K562 (cell line): ENCODE results near the gene SNX20. TPM values are rescaled to one million over a fixed set of nuclear protein-coding genes. Genes with fewer than 3 reads are reported as not detected.

Source experiments
- ATAC-seq: fragments of 200-7000 bp; cut with Tn5 transposase; 3 replicates; pipeline ENCODE4 v1.9.1; 2020; ENCODE audit warnings: moderate library complexity
- BruUV-seq: library from RNA; stranded (reverse); fragments of 400-500 nt; replicated peaks from 2 replicates; lab custom pipeline; 2021; lab: Mats Ljungman, UMichigan
- CTCF ChIA-PET: fragments of 300-600 bp; formaldehyde crosslinking; extraction: SDS; loops from one replicate; lab custom pipeline; 2021; ENCODE audit warnings: low intra/inter-chr PET ratio; lab: Yijun Ruan, JAX
- POLR2A ChIA-PET: fragments of 300-600, 350-650 bp; sonication (Branson Sonifier 250); formaldehyde crosslinking; extraction: SDS; loops from one replicate; lab custom pipeline; 2021; ENCODE audit warnings: antibody characterized with exemption, inconsistent platforms; lab: Yijun Ruan, JAX
- DNase-seq, 4 experiments: peaks; one replicate each; pipeline versions ENCODE4 v3.0.0 to v3.0.0-alpha.2; 2011 to 2018; ENCODE audit warnings: low spot score in 3 of 4, mixed read lengths in 3 of 4; ENCODE audit errors: extremely low read depth in 1 of 4
- FAIRE-seq: peaks from 2 replicates; lab custom pipeline; 2011; peaks lifted over from hg19 to GRCh38; lab: Jason Lieb, UNC
- H2AFZ ChIP-seq: 2 replicates; pipeline ENCODE4 v1.6.0; 2011; ENCODE audit warnings: low read depth, low read length, control low read depth, inconsistent platforms
- H3K27ac ChIP-seq: fragments of 200-600 bp; 3 replicates; pipeline ENCODE4 v1.8.0; 2011; ENCODE audit warnings: low read depth, mild to moderate bottlenecking, control low read depth, inconsistent platforms, low read length, moderate library complexity, mixed read lengths; ENCODE audit errors: extremely low read depth
- H3K27me3 ChIP-seq, 2 experiments: fragments of 300-600 bp in 1 of 2; 2 replicates in 1 of 2; 3 replicates in 1 of 2; pipeline versions ENCODE4 v1.6.0 to v1.8.0; 2011; ENCODE audit warnings: inconsistent platforms in 2 of 2, low read length in 2 of 2, mild to moderate bottlenecking in 1 of 2, mixed read lengths in 1 of 2, moderate library complexity in 1 of 2; ENCODE audit not compliant: control insufficient read depth in 2 of 2, insufficient read depth in 2 of 2
- H3K36me3 ChIP-seq: fragments of 300-600 bp; 3 replicates; pipeline ENCODE4 v1.8.0; 2011; ENCODE audit warnings: mild to moderate bottlenecking, low read length, inconsistent platforms; ENCODE audit not compliant: control insufficient read depth, insufficient read depth
- H3K4me1 ChIP-seq, 2 experiments: fragments of 200-600 bp in 1 of 2; replicated peaks in 1 of 2; 2 replicates in 1 of 2; 3 replicates in 1 of 2; pipeline versions ENCODE4 v1.5.1 to v1.8.0; 2011; ENCODE audit warnings: inconsistent platforms in 2 of 2, low read length in 2 of 2, mild to moderate bottlenecking in 1 of 2, mixed read lengths in 1 of 2, moderate library complexity in 1 of 2; ENCODE audit not compliant: control insufficient read depth in 2 of 2, insufficient read depth in 2 of 2
- H3K4me2 ChIP-seq: 2 replicates; pipeline ENCODE4 v1.6.1; 2011; ENCODE audit warnings: low read length, control low read depth, inconsistent platforms, mixed read lengths; ENCODE audit not compliant: insufficient read depth
- H3K4me3 ChIP-seq: fragments of 200-600 bp; sonication (generic), shearing (Covaris generic); 2 replicates; pipeline ENCODE4 v1.5.1; 2016; ENCODE audit warnings: control low read depth, inconsistent platforms
- H3K79me2 ChIP-seq: fragments of 200-600 bp; 3 replicates; pipeline ENCODE4 v1.8.0; 2011; ENCODE audit warnings: low read length, inconsistent platforms; ENCODE audit not compliant: control insufficient read depth, insufficient read depth
- H3K9ac ChIP-seq, 2 experiments: 2 replicates each; pipeline versions ENCODE4 v1.6.0 to v1.6.1; 2011; ENCODE audit warnings: low read depth in 2 of 2, low read length in 2 of 2, control low read depth in 1 of 2, inconsistent platforms in 1 of 2, mild to moderate bottlenecking in 1 of 2, mixed read lengths in 1 of 2; ENCODE audit not compliant: insufficient read depth in 1 of 2
- H3K9me1 ChIP-seq: one replicate; pipeline ENCODE4 v1.6.0; 2011; ENCODE audit warnings: inconsistent platforms, mild to moderate bottlenecking, low read length, moderate library complexity; ENCODE audit not compliant: control insufficient read depth, insufficient read depth
- H3K9me3 ChIP-seq: replicated peaks from 2 replicates; pipeline ENCODE4 v1.5.1; 2011; ENCODE audit warnings: low read depth, low read length, inconsistent platforms; ENCODE audit not compliant: control insufficient read depth, insufficient read depth
- H4K20me1 ChIP-seq: replicated peaks from 2 replicates; pipeline ENCODE4 v1.6.1; 2011; ENCODE audit warnings: low read length, inconsistent platforms, mixed read lengths; ENCODE audit not compliant: control insufficient read depth, insufficient read depth
- BRD9 ChIP-seq: fragments of 450-650 bp; IDR thresholded peaks from 2 replicates; pipeline ENCODE4 v1.6.1; 2018; ENCODE audit warnings: low read depth; ENCODE audit not compliant: partially characterized antibody
- ELF4 ChIP-seq: fragments of 450-650 bp; formaldehyde crosslinking; IDR thresholded peaks from 2 replicates; pipeline ENCODE4 v1.4.0; 2022; ENCODE audit warnings: missing genetic modification characterization
- MED1 ChIP-seq: sonication (generic); formaldehyde crosslinking; IDR thresholded peaks from 2 replicates; pipeline ENCODE4 v1.8.1; 2023; ENCODE audit warnings: missing genetic modification reagents, borderline replicate concordance
- NRF1 ChIP-seq, 2 experiments: fragments of 450-650 bp; IDR thresholded peaks in 1 of 2; conservative IDR thresholded peaks in 1 of 2; 2 replicates each; pipeline ENCODE4 v1.6.1; 2014; ENCODE audit warnings: mild to moderate bottlenecking in 2 of 2
- RBBP5 ChIP-seq: fragments of 200-600 bp; sonication (generic); IDR thresholded peaks from 2 replicates; pipeline ENCODE4 v1.6.1; 2012; ENCODE audit warnings: borderline replicate concordance, mild to moderate bottlenecking, low read length, control low read depth, inconsistent platforms; ENCODE audit not compliant: insufficient read depth, poor library complexity, severe bottlenecking
- SPI1 ChIP-seq: IDR thresholded peaks from 2 replicates; pipeline ENCODE4 v1.6.1; 2011; ENCODE audit warnings: low read depth, low read length, control low read depth, borderline replicate concordance
- TRIM24 ChIP-seq, 2 experiments: fragments of 450-650 bp; IDR thresholded peaks; 2 replicates each; pipeline ENCODE4 v1.6.1; 2016
- ZNF124 ChIP-seq: sonication (generic); formaldehyde crosslinking; IDR thresholded peaks from 2 replicates; pipeline ENCODE4 v1.8.1; 2022; ENCODE audit warnings: missing genetic modification reagents
- ZNF133 ChIP-seq: fragments of 250-450 bp; sonication (Bioruptor Pico); IDR thresholded peaks from 2 replicates; pipeline ENCODE4 v1.4.0; 2020; ENCODE audit warnings: mild to moderate bottlenecking
- ZNF263 ChIP-seq: sonication (generic); formaldehyde crosslinking; IDR thresholded peaks from 2 replicates; pipeline ENCODE4 v1.8.0; 2022; ENCODE audit warnings: mild to moderate bottlenecking, missing genetic modification reagents, borderline replicate concordance
- ZNF785 ChIP-seq: fragments of 250-450 bp; sonication (Bioruptor Pico); IDR thresholded peaks from 2 replicates; pipeline ENCODE4 v1.4.0; 2020; ENCODE audit warnings: mild to moderate bottlenecking
- WGBS: fragments of 100-300 bp; shearing (Covaris generic); methylation state at CpG from one replicate; pipeline ENCODE4 v1.1.6; 2016; ENCODE audit warnings: low coverage, mixed read lengths; ENCODE audit not compliant: insufficient coverage; ENCODE audit errors: missing lambda C conversion rate; 5-methylcytosine and 5-hydroxymethylcytosine counted together
- in situ Hi-C: fragments of 300-500 bp; cut with MboI; formaldehyde crosslinking; loops from 4 replicates; pipeline ENCODE4 v1.15.0; 2018; ENCODE audit warnings: inconsistent platforms, mixed read lengths
- intact Hi-C: fragments of 100-400 bp; cut with micrococcal nuclease; formaldehyde crosslinking; loops from 2 replicates; pipeline ENCODE4 v1.14.2; 2022
- polyA plus RNA-seq, 8 experiments: library from polyadenylated mRNA; depleted of rRNA in 4 of 8; stranded (reverse) in 5 of 8; unstranded in 3 of 8; fragments of >200 nt; fragmentation: Nextera tagmentation in 2 of 8; fragmentation: Illumina TruSeq in 1 of 8; extraction: Ambion mirVana in 2 of 8; extraction: Trizol in 1 of 8; gene quantifications; 2 replicates each; pipeline versions ENCODE4 v1.2.1 to v1.2.3, GENCODE V29; 2011 to 2014; ENCODE audit warnings: inconsistent platforms in 1 of 8, missing spikeins in 1 of 8
- total RNA-seq, 7 experiments: library from RNA; depleted of rRNA in 6 of 7; stranded (reverse); fragments of >200 nt in 6 of 7; fragmentation: Illumina TruSeq in 2 of 7; extraction: Trizol in 2 of 7; gene quantifications; 2 replicates each; pipeline versions ENCODE4 v1.2.1 to v1.2.3, GENCODE V29; 2011 to 2021; ENCODE audit warnings: low replicate concordance in 1 of 7
- TF ChIP-seq, protein P1 (sequence below): sonication (generic); formaldehyde crosslinking; IDR thresholded peaks from 2 replicates; pipeline ENCODE4 v1.8.0; 2023; ENCODE audit warnings: mild to moderate bottlenecking, missing genetic modification reagents

SNX20 gene
- total and polyA plus RNA-seq, 9 of the 15 experiments (the other 6 are each of a cell fraction or from before 2014, with no cell fraction given) = 0.04 to 0.07 TPM; not detected in 7

DNA sequence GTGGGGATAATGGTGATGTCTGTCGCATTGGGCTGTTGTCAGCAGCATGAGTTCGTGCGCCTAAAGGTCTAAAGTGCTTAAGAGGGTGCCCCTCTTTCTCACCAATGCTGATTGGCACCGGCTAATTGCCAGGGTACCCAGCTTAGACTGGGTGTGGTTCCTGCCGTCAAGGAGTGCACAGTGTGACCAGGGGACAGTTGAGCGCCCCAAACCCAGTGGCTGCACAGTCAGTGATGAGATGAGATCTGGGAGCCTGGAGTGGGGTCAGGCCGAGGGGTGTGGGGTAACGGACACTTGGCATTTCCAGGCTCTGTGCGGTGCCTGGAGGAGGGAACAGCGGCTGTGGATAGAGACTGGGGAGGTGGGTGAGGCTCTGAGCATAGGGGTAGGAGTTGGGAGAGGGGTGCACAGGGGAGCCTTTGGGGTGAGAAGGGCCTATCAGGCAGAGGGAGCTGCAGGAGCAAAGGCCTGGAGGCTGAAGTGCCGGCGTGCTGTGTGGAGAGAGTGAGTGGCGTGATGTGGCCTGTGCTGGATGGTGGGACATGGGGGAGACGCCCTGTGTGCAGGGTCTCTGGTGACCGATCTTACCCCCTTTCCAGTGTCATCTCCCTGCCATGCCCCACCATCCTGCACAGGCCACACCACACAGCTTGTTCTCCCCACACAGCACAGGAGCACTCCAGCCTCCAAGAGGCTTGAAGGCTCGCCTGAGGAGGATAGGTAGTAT lies 58.3 kb downstream of the SNX20 start:
- under 1% methylated on average over 13 of the region's 16 CpGs for WGBS
- TF ChIP-seq, protein P1, sequence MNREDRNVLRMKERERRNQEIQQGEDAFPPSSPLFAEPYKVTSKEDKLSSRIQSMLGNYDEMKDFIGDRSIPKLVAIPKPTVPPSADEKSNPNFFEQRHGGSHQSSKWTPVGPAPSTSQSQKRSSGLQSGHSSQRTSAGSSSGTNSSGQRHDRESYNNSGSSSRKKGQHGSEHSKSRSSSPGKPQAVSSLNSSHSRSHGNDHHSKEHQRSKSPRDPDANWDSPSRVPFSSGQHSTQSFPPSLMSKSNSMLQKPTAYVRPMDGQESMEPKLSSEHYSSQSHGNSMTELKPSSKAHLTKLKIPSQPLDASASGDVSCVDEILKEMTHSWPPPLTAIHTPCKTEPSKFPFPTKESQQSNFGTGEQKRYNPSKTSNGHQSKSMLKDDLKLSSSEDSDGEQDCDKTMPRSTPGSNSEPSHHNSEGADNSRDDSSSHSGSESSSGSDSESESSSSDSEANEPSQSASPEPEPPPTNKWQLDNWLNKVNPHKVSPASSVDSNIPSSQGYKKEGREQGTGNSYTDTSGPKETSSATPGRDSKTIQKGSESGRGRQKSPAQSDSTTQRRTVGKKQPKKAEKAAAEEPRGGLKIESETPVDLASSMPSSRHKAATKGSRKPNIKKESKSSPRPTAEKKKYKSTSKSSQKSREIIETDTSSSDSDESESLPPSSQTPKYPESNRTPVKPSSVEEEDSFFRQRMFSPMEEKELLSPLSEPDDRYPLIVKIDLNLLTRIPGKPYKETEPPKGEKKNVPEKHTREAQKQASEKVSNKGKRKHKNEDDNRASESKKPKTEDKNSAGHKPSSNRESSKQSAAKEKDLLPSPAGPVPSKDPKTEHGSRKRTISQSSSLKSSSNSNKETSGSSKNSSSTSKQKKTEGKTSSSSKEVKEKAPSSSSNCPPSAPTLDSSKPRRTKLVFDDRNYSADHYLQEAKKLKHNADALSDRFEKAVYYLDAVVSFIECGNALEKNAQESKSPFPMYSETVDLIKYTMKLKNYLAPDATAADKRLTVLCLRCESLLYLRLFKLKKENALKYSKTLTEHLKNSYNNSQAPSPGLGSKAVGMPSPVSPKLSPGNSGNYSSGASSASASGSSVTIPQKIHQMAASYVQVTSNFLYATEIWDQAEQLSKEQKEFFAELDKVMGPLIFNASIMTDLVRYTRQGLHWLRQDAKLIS = no peak
- no peak for TF ChIP-seq MED1 (CRISPR knock-in tag)
- TF ChIP-seq RBBP5 = no peak
- no peak for TF ChIP-seq SPI1
- TF ChIP-seq ELF4 = no peak
- TF ChIP-seq NRF1 (conservative IDR thresholded peaks at IDR 0.05 in 1 of 2, IDR thresholded peaks at IDR 0.05 in 1 of 2) = no peak
- TF ChIP-seq BRD9 = no peak
- TF ChIP-seq ZNF785 (CRISPR knock-in tag) = no peak
- no peak for TF ChIP-seq ZNF124 (CRISPR knock-in tag)
- TF ChIP-seq ZNF263 = no peak
- no peak for TF ChIP-seq TRIM24 (IDR thresholded peaks at IDR 0.05)
- TF ChIP-seq ZNF133 (CRISPR knock-in tag) = no peak
- no peaks in the 10 kb centered on the region for H3K9me3 ChIP-seq
- ATAC-seq (no peak), FAIRE-seq (no peak), DNase-seq (no peak)
- no peak overlapping the region for H3K4me2 ChIP-seq
- no peak overlapping the region for H3K4me3 ChIP-seq
- intact Hi-C loops = no loop called here
- no peak overlapping the region for H2AFZ ChIP-seq
- BruUV-seq = no TSS peak
- CTCF ChIA-PET = no interaction called here
- peaks cover 4 to 54% of the 10 kb centered on the region in 2 experiments for H3K27me3 ChIP-seq
- H3K27ac ChIP-seq = no peak overlapping the region
- in situ Hi-C loops = no loop called here
- no peaks in the 10 kb centered on the region; a peak in 1 of 5 replicates for H3K4me1 ChIP-seq
- no peak overlapping the region for H3K9ac ChIP-seq
- POLR2A ChIA-PET = interaction anchor here (0.8 kb wide), 1 partner anchor 9 kb away, joined by 3 read pairs; no protein-coding TSS in a partner anchor
- 0 out of 2 replicates have a peak, but pooled peaks cover 4% of the 10 kb centered on the region for H4K20me1 ChIP-seq
- no peaks in the 10 kb centered on the region for H3K9me1 ChIP-seq
- H3K36me3 ChIP-seq = no peaks in the 10 kb centered on the region
- H3K79me2 ChIP-seq = no peaks in the 10 kb centered on the region
